ENCODE results near the gene ZP3. TPM values are rescaled to one million over a fixed set of nuclear protein-coding genes. Genes with fewer than 3 reads are reported as not detected.
"Not testable (repeated sequence)": the region's sequence is repeated elsewhere in the genome, so short reads cannot be mapped to it uniquely, and the experiment has no call there.

ZP3 gene
- 17.1 and 21.8 TPM in 2 replicates for total RNA-seq (2014; rRNA removed; shearing (Covaris generic); ENCODE audit: low replicate concordance)

DNA sequence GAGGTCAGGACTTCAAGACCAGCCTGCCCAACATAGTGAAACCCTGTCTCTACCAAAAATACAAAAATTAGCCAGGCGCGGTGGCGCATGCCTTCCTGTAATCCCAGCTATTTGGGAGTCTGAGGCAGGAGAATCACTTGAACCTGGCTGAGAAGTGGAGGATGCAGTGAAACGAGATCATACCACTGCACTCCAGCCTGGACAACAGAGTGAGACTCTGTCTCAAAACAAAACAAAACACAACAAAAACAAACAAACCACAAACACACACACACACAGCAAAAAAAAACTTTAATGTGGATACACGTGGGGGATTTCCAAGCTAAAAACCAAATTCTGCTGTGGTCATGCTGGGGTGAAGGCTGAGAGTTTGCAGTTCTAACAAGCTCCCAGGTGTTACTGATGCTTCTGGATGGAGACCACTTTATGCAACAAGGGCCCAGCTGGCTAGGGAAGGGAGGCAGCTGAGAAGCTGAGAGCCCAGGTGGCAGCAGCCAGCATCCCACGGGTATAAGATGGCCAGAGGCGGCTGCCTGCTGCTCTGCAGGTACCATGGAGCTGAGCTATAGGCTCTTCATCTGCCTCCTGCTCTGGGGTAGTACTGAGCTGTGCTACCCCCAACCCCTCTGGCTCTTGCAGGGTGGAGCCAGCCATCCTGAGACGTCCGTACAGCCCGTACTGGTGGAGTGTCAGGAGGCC lies at the start of gene ZP3:
Gene ZP3, plus strand, starts transcription at position 538 of the 699 bp plus-strand sequence. Its CDS starts 15 bp downstream, at position 553.
- DNase-seq (ENCODE audit: low read depth), result peak; percentile 17
- in situ Hi-C loops (cut with HindIII; ENCODE audit: low pct_unique_long_range_greater_than_20kb, low sequenced_read_pairs), result no loop called here

DNA sequence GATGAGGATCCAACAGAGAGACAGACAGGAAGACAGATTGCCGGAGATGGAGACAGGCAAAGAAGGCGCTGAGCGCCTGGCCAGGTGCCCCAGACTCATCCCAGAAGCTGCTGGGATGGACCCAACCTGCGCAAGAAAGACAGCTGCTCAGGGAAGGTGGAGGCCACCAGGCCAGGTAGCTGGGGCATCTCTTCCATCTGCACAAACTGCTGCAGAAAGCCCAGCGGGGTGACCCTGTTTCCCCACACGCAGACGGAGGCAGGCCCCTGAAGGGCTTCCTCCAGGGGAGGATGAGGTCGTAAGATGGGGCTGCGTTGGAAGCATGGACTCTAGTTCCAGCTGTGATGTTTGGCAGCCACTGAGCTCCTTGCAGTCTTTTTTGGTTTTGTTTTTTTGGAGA lies 49.5 kb upstream of the ZP3 start:
- in situ Hi-C loops (cut with HindIII; ENCODE audit: low pct_unique_long_range_greater_than_20kb, low sequenced_read_pairs), result no loop called here
- no peak for DNase-seq (ENCODE audit: low read depth)

DNA sequence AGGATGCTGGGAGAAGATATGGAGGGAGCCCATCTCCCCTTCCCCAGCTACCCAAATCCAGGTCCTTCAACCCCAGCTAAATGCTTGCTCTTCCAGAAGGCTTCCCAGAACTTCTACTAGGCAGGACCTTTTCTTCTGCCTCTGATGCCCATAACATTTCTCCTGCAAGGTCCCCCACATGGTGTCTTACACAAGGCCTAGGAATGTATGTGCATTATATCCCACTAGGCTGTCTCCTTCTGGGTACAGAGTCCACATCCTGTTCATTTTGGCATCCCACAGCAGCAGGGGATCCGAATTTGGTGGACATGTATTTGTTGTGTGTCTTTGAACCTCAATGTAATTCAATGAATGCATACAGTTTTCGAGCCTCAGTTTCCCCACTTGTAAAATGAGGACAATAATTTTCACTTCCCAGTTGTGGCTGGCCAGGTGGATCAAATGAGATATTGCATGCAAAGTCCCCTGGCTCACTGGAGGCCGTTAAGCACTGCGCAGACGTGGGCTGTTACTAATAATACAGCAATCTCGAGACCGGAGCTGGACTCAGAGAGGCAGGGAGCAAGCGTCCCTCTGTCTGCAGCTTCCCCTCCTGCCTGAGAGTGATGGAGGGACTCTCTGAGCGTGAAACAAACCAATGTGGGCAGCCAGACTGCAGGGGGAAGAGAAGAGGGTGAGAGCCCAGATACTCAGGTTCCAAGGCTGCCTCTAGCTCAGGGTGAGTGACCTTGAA lies 47.4 kb upstream of the ZP3 start:
- in situ Hi-C loops (cut with HindIII; ENCODE audit: low pct_unique_long_range_greater_than_20kb, low sequenced_read_pairs), result no loop called here
- no peak for DNase-seq (ENCODE audit: low read depth)

DNA sequence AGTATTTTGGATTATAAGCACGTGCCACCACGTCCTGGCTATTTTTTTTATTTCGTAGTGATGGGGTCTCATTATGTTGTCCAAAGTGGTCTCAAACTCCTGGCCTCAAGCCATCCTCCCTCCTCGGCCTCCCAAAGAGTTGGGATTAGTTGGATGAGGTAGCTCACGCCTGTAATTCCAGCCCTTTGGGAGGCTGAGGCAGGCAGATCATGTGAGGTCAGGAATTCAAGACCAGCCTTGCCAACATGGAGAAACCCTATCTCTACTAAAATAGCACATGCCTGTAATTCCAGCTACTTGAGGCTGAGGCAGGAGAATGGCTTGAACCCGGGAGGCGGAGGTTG lies 44.2 kb upstream of the ZP3 start:
- DNase-seq (ENCODE audit: low read depth), result no peak
- in situ Hi-C loops (cut with HindIII; ENCODE audit: low pct_unique_long_range_greater_than_20kb, low sequenced_read_pairs), result no loop called here

DNA sequence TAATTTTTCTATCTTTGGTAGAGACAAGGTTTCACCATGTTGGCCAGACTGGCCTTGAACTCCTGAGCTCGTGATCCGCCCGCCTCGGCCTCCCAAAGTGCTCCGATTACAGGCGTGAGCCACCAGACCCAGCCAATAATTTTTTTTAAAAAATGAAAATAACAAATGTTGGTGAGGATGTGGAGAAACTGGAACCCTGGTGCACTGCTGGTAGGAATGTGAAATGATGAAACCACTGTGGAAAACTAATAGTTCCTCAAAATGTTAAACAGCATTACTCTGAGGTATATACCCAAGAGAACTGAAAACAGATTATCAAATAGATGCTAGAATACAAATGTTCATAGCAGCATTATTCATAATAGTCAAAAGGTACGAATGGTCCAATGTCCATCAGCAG lies 42.9 kb upstream of the ZP3 start:
- in situ Hi-C loops (cut with HindIII; ENCODE audit: low pct_unique_long_range_greater_than_20kb, low sequenced_read_pairs), result no loop called here
- no peak for DNase-seq (ENCODE audit: low read depth)

DNA sequence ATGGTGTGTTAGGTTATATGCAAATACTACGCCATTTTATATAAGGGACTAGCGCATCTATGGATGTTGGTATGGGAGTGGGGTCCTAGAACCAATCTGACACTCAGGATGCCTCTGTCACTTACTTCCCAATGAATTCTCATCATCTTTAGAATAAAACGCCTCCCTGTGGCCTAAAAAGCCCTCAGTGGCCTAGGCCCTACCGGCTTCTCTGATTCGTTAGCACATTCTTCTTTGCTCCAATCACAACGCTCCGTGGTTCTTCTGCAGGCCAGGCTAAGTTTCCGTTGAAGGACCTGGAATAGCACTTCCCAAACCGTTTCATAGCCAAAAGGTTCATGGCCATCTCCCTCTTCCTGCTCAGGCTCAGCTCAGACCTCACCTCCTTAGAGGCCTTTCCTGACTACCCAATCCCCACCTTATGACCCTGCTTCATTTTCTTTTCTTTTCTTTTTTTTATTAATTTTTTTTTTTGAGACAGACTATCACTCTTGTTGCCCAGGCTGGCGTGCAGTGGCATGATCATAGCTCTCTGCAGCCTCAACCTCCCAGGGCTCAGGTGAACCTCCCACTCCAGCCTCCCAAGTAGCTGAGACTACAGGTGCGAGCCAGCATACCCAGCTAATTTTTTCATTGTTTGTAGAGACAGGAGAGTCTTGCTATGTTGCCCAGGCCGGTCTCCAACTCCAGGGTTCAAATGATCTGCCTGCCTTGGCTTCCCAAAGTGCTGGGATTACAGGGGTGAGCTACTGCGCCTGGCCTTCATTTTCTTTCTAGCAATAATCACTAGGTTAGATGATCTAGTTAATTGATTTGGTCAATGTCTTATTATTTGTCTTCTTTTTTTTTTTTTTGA lies 41.4 kb upstream of the ZP3 start:
- in situ Hi-C loops (cut with HindIII; ENCODE audit: low pct_unique_long_range_greater_than_20kb, low sequenced_read_pairs), result no loop called here
- no peak for DNase-seq (ENCODE audit: low read depth)

DNA sequence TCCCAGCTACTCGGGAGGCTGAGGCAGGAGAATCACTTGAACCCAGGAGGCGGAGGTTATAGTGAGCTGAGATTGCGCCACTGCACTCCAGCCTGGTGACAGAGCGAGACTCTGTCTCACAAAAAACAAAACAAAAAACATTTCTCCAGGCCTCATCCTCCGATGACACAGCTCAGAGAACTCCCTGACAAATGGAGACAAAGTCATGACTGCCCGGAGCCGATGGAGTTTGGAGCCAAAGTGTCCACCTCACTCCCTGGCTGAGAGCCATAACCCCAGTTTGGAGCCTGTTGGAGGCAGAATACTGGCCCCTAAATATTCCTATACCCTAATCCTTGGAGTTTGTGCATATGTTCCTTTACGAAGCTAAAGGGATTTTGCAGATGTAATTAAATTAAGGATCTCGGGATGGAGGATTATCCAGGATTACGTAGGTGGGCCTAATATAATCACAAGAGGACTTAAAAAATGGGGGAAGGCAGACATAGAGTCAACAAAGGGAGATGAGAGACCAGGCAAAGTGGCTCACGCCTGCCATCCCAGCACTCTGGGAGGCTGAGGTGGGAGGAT lies 38.0 kb upstream of the ZP3 start:
- in situ Hi-C loops (cut with HindIII; ENCODE audit: low pct_unique_long_range_greater_than_20kb, low sequenced_read_pairs), result no loop called here
- DNase-seq (ENCODE audit: low read depth), result no peak

DNA sequence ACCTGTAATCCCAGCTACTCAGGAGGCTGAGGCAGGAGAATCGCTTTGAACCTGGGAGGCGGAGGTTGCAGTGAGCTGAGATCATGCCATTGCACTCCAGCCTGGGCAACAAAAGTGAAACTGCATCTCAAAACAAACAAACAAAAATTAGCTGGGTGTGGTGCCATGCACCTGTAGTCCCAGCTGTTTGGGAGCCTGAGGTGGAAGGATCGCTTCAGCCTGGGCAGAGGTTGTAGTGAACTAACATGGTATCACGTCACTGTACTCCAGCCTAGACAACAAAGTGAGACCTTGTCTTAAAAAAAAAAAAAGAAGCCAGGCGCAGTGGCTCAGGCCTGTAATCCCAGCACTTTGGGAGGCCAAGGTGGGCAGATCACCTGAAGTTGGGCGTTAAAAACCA lies 37.0 kb upstream of the ZP3 start:
- in situ Hi-C loops (cut with HindIII; ENCODE audit: low pct_unique_long_range_greater_than_20kb, low sequenced_read_pairs), result not testable (repeated sequence)

DNA sequence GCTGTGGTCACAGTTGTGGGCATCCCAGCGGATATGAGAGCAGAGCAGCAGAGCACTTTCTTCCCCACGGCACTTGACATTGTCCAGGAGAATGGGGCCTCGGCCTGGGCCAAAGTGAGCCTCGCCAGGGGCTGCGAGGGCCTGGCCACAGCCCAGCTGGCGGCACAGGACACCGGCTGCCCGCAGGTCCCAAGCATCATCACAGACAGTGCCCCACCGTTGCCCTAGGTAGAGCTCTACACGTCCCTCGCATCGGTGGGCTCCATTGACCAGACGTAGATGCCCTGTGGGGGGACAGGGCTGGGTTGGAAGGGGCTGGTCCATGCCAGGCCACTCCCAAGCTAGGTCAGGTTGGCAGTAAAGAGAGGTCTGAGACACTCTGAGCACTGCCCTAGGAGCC lies 34.7 kb upstream of the ZP3 start:
- DNase-seq (ENCODE audit: low read depth), result no peak
- in situ Hi-C loops (cut with HindIII; ENCODE audit: low pct_unique_long_range_greater_than_20kb, low sequenced_read_pairs), result no loop called here

More for the DNA sequence above, 37.0 kb upstream of the ZP3 start:
- DNase-seq (ENCODE audit: low read depth), result not testable (repeated sequence)

DNA sequence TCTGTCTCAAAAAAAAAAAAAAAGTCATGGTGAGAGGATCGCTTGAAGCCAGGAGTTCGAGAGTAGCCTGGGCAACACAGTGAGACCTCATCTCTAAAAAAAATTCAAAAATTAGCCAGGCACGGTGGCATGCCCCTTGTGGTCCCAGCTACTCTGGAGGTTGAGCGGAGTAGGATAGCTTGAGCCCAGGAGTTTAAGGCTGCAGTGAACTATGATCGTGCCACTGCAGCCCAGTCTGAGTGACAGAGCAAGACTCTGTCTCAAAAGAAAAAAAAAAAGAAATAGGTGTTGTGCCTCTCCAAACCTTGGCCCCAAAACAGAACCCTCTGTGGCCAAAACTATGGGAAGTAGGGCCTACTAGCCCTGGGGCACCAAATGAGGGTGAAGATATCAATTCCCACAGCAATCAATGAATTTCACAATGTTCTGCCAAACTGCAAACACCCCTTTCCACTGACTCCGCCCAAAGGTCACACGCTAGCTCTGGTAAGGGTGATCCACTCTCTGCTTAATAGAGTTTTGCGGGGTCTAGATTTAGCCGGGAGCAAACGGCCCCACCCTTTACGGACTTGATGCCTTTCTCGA lies 32.1 kb upstream of the ZP3 start:
- in situ Hi-C loops (cut with HindIII; ENCODE audit: low pct_unique_long_range_greater_than_20kb, low sequenced_read_pairs), result no loop called here
- DNase-seq (ENCODE audit: low read depth), result no peak

DNA sequence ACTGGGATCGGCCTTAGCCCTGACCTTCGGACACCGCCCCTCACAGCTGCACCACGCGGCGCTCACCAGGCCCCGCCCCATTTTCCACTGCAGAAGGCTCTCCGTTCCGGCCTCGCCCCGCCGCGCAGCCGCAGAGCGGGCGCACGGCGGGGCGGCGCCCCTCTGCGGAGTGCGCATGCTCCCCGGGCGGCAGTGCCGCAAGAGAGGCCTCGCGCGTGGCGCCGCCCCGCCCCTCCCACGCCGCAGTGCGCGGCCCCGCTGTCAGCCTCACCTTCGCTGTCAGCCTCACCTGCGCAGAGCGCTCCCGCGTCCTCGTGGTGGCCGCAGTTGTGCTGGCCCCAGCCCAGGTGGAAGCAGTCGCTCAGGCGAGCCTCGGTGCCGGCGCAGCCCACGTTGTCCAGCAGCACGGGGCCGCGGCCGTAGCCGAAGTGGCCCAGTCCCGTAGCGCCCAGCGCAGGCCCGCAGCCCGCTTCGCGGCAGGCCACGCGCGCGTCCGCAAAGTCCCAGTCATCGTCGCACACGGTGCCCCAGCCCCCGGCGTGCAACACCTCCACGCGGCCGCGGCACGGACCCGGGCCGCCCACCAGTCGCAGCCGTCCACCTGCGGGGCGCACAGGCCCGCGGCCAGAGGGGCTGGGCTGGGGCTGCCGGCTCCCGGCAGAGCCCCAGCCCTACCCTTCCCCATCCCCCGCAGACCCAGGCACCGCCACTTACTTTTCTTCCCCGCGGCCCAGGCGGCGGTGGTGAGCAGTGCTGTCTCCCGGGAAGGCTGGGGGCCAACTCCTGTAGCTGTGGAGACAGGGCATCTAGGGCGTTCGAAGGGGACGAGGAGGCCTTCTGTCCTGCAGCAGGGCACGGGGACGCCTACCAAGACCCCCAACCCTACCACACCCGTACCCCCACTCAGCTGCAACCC lies 31.4 kb upstream of the ZP3 start:
- in situ Hi-C loops (cut with HindIII; ENCODE audit: low pct_unique_long_range_greater_than_20kb, low sequenced_read_pairs), result no loop called here
- DNase-seq (ENCODE audit: low read depth), result peak; percentile 89

DNA sequence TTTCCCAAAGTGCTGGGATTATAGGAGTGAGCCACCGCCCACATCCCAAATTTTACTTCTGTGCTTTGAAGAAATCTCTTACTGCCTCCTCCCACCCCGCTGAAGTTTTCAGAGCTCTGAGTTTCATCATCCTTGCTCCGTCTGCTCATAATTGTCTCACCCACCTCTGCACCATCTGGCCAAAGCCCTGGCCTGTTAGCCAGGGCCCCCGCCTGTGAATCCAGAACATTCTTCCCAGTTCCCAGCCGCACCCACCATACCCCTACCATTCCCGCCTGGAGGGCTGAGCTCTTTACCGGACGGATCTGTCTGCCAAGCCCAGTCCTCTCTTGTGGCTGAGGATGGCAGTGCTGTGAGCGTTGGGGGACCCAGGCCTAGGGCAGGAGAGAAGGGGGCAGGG lies 29.8 kb upstream of the ZP3 start:
- no peak for DNase-seq (ENCODE audit: low read depth)
- in situ Hi-C loops (cut with HindIII; ENCODE audit: low pct_unique_long_range_greater_than_20kb, low sequenced_read_pairs), result no loop called here

DNA sequence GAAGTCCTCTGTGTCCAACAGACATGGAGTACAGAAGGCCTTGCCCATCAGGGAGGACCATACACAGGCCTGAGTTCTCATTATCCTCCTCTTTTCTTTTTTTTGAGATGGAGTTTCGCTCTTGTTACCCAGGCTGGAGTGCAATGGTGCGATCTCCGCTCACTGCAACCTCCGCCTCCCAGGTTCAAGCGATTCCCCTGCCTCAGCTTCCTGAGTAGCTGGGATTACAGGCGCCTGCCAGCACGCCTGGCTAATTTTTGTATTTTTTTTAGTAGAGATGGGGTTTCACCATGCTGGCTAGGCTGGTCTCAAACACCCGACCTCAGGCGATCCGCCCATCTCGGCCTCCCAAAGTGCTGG lies 29.2 kb upstream of the ZP3 start:
- in situ Hi-C loops (cut with HindIII; ENCODE audit: low pct_unique_long_range_greater_than_20kb, low sequenced_read_pairs); DNase-seq (ENCODE audit: low read depth): not testable (repeated sequence)

DNA sequence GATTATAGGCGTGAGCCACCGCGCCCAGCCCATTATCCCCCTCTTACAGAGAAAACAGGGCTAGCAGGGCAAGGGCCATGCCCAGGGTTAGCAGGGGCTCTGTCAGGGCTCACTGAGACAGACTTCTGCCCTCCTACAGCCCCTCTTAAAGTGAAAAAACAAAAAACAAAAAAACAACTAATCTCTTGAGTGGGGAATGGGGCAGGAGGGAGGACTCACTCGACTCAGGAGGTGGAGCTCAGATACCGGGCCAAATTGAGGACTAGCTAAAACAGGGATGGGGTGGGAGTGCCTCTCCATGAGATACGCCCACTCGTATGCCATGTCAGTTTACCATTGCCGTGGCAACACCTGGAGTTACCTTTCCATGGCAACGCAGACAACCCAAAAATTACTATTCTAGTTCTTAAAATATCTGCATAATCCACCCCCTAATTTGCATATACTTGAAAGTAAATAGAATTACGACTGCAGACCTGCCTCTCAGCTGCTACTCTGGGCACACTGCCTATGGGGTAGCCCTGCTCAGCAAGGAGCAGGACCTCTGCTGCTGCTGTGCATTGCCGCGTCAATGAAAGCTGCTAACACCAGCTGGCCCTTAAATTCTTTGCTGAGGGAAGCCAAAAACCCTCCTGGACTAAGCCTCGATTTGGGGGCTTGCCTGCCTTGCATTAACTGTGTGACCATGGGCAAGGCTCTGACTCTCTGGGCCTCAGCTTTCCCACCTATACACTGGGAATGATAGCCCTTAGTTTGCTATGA lies 28.6 kb upstream of the ZP3 start:
- peak; percentile 33 for DNase-seq (ENCODE audit: low read depth)
- in situ Hi-C loops (cut with HindIII; ENCODE audit: low pct_unique_long_range_greater_than_20kb, low sequenced_read_pairs), result no loop called here

DNA sequence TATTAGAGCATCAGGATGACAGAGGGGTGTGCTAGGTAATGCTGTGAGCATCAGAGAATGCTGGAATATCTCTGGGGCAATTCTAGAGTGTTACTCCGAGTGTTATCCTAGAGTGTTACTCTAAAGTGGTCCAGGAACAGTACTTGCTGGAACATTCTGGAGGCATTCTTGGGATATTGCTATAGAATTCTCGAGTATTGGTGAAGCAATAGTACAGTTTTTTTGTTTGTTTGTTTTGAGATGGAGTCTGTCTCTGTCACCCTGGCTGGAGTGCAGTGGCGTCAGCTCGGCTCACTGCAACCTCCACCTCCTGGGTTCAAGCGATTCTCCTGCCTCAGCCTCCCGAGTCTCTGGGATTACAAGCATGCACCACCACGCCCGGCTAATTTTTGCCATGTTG lies 27.9 kb upstream of the ZP3 start:
- DNase-seq (ENCODE audit: low read depth), result no peak
- in situ Hi-C loops (cut with HindIII; ENCODE audit: low pct_unique_long_range_greater_than_20kb, low sequenced_read_pairs), result no loop called here

DNA sequence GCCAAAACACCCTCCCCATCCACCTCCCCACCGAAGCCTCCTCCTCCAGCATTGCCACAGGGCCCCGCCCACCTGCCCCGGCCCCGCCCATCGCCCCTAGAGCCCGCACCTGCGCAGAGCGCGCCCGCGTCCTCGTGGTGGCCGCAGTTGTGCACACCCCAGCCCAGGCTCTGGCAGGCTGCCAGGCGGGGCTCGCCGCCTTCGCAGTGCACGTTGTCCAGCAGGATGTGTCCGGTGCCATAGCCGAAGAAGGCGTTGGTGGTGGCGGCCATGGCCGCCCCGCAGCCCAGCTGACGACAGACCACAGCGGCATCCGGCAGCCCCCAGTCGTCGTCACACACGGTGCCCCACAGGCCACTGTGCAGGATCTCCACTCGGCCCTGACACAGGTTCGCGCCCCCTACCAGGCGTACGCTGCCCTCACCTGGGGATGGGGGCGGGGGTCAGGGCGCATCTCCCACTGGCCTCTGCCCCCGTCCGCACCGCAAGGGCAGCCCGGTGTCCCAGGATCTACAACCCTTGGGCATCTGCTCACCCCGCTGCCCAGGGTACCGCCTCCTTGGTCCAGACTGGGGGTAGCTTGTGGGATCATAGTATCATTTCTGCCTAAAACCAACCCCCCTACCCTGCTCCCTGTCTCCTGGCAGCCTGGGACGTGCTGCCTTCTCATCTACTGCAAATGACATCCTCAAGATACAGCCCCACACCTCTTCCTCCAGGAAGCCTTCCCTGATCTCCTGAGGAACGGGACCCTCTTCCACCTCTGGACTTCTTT lies 27.2 kb upstream of the ZP3 start:
- in situ Hi-C loops (cut with HindIII; ENCODE audit: low pct_unique_long_range_greater_than_20kb, low sequenced_read_pairs), result no loop called here
- peak; percentile 75 for DNase-seq (ENCODE audit: low read depth)

All from Caki2 (cell line).